ENCODE data around the gene MARCHF9.

- TF ChIP-seq CTCF (conservative IDR thresholded peaks at IDR 0.05) (no peak), ZFX (IDR thresholded peaks at IDR 0.05) (no peak)
Measured at GRCh38 chr12:57741413-57741789, 13.5 kb upstream of the MARCHF9 start.
